Trophoblast cell (in vitro differentiated cells and primary cell): ENCODE measurements around the gene TEK.

Experiments used
- DNase-seq, 2 donors: peaks; one replicate each; pipeline ENCODE4 v3.0.0-alpha.2; 2016
- H2AFZ ChIP-seq: 2 replicates; pipeline ENCODE4 v1.6.1; 2013; ENCODE audit warnings: low read length, moderate library complexity, mild to moderate bottlenecking; ENCODE audit not compliant: insufficient read depth, poor library complexity
- H2AK5ac ChIP-seq: 2 replicates; pipeline ENCODE4 v1.6.1; 2013; ENCODE audit warnings: mild to moderate bottlenecking, low read length
- H2BK120ac ChIP-seq: 2 replicates; pipeline ENCODE4 v1.6.1; 2013; ENCODE audit warnings: low read length, mild to moderate bottlenecking, moderate library complexity; ENCODE audit not compliant: insufficient read depth, poor library complexity
- H2BK12ac ChIP-seq: 2 replicates; pipeline ENCODE4 v1.6.1; 2013; ENCODE audit warnings: mild to moderate bottlenecking, low read length, moderate library complexity
- H2BK5ac ChIP-seq: 2 replicates; pipeline ENCODE4 v1.6.1; 2013; ENCODE audit warnings: low read length, low read depth, moderate library complexity, mild to moderate bottlenecking; ENCODE audit not compliant: poor library complexity
- H3K14ac ChIP-seq: 2 replicates; pipeline ENCODE4 v1.6.1; 2013; ENCODE audit warnings: mild to moderate bottlenecking, low read length
- H3K18ac ChIP-seq: 2 replicates; pipeline ENCODE4 v1.6.1; 2013; ENCODE audit warnings: mild to moderate bottlenecking, low read length
- H3K23ac ChIP-seq: 2 replicates; pipeline ENCODE4 v1.6.1; 2013; ENCODE audit warnings: low read length
- H3K27ac ChIP-seq: 2 replicates; pipeline ENCODE4 v1.5.1; 2013; ENCODE audit warnings: low read depth, mild to moderate bottlenecking, inconsistent platforms, low read length, moderate library complexity
- H3K27me3 ChIP-seq: 2 replicates; pipeline ENCODE4 v1.6.1; 2013; ENCODE audit warnings: inconsistent platforms, mild to moderate bottlenecking, low read length, moderate library complexity; ENCODE audit not compliant: insufficient read depth
- H3K36me3 ChIP-seq, 2 experiments: 1 replicate in 1 of 2; 2 replicates in 1 of 2; pipeline ENCODE4 v1.6.1; 2013; ENCODE audit warnings: low read length in 2 of 2, mild to moderate bottlenecking in 2 of 2, moderate library complexity in 1 of 2; ENCODE audit not compliant: insufficient read depth in 2 of 2, control insufficient read depth in 1 of 2
- H3K4ac ChIP-seq: 2 replicates; pipeline ENCODE4 v1.6.1; 2013; ENCODE audit warnings: low read depth, mild to moderate bottlenecking, low read length, moderate library complexity
- H3K4me1 ChIP-seq, 2 experiments: 1 replicate in 1 of 2; 2 replicates in 1 of 2; pipeline ENCODE4 v1.6.1; 2013; ENCODE audit warnings: low read length in 2 of 2, mild to moderate bottlenecking in 2 of 2, moderate library complexity in 1 of 2; ENCODE audit not compliant: insufficient read depth in 2 of 2, control insufficient read depth in 1 of 2
- H3K4me2 ChIP-seq: 2 replicates; pipeline ENCODE4 v1.6.1; 2013; ENCODE audit warnings: inconsistent platforms, mild to moderate bottlenecking, low read length, moderate library complexity
- H3K4me3 ChIP-seq: 2 replicates; pipeline ENCODE4 v1.5.1; 2013; ENCODE audit warnings: mild to moderate bottlenecking, low read depth, low read length, inconsistent platforms
- H3K79me1 ChIP-seq: one replicate; pipeline ENCODE4 v1.6.1; 2013; ENCODE audit warnings: low read length
- H3K79me2 ChIP-seq: 2 replicates; pipeline ENCODE4 v1.6.1; 2013; ENCODE audit warnings: low read length, mild to moderate bottlenecking; ENCODE audit not compliant: control insufficient read depth, insufficient read depth, poor library complexity
- H3K9ac ChIP-seq: 2 replicates; pipeline ENCODE4 v1.6.1; 2013; ENCODE audit warnings: mild to moderate bottlenecking, low read length
- H3K9me3 ChIP-seq: 2 replicates; pipeline ENCODE4 v1.6.1; 2013; ENCODE audit warnings: low read depth, mild to moderate bottlenecking, control low read depth, inconsistent platforms, low read length; ENCODE audit not compliant: insufficient read depth
- H4K12ac ChIP-seq: 2 replicates; pipeline ENCODE4 v1.6.1; 2013; ENCODE audit warnings: low read depth, mild to moderate bottlenecking, low read length, moderate library complexity
- H4K8ac ChIP-seq: 2 replicates; pipeline ENCODE4 v1.6.1; 2013; ENCODE audit warnings: low read depth, mild to moderate bottlenecking, low read length, moderate library complexity
- H4K91ac ChIP-seq: one replicate; pipeline ENCODE4 v1.6.1; 2013; ENCODE audit warnings: low read depth, mild to moderate bottlenecking, low read length, moderate library complexity
- WGBS: extraction: QIAGEN DNeasy Blood & Tissue Kit; methylation state at CpG from one replicate; pipeline ENCODE4 v1.1.7; 2013; ENCODE audit warnings: missing lambda C conversion rate; ENCODE audit not compliant: insufficient read length, insufficient coverage; ENCODE audit errors: extremely low coverage; 5-methylcytosine and 5-hydroxymethylcytosine counted together

The TEK gene

DNA sequence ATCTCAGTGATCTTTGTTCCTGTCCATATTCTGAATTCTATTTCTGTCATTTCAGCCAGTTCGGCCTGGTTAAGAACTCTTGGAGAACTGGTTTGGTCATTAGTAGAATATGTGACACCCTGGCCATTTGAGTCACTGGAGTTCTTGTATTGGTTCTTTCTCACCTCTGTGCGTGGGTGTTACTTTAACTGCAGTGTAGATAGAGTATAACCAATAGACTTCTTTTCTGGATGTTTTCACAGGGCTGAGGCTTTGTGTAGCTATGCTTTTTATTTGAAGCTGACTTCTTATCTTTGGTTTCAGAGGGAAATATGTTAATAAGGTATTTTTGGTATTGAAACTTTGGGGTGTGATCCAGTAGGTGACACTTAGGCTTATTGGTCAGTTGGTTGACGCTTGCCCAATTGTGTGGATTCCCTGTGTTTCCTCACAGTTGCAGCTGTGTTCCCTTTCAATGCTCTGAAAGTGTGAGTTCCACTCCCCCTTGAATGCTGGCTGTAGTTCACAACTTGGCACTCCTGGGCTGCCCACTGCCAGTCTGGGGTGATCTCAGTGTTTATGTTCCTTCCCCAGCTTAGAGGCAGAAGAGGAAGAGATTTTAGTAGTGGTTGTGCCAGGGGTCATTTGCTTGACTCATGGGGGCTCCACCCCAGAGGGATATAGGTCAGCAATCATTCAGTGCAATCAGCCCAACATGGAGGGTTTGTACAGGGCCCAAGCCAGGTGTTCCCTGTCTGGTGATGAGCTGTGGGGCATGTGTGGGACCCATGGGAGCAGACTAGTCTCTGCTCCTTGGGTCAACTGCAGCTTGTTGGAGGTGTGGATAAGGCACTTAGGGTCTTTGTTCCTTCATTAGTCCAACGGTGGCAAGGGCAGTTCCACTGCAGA lies 34.9 kb upstream of the TEK start:
- Histone ChIP-seq H3K79me2 (no peaks in the 10 kb centered on the region), H4K12ac (no peak overlapping the region), H2AFZ (no peak overlapping the region), H3K4ac (no peak overlapping the region), H3K4me3 (no peak overlapping the region), H3K4me2 (no peak overlapping the region), H3K23ac (no peak overlapping the region), H3K9me3 (peaks cover 7% of the 10 kb centered on the region), H2AK5ac (no peak overlapping the region), H3K79me1 (no peaks in the 10 kb centered on the region), H3K27me3 (no peaks in the 10 kb centered on the region), H3K4me1 (no peaks in the 10 kb centered on the region), H3K14ac (no peak overlapping the region), H2BK12ac (no peak overlapping the region), H3K36me3 (no peaks in the 10 kb centered on the region), H3K18ac (no peak overlapping the region), H3K27ac (no peak overlapping the region), H2BK5ac (no peak overlapping the region), H3K9ac (no peak overlapping the region), H4K8ac (no peak overlapping the region), H2BK120ac (no peak overlapping the region), H4K91ac (no peak overlapping the region)
- peak; percentile 73 to 82 for DNase-seq
- no CpG with 5 or more reads among the region's 4 CpGs for WGBS

DNA sequence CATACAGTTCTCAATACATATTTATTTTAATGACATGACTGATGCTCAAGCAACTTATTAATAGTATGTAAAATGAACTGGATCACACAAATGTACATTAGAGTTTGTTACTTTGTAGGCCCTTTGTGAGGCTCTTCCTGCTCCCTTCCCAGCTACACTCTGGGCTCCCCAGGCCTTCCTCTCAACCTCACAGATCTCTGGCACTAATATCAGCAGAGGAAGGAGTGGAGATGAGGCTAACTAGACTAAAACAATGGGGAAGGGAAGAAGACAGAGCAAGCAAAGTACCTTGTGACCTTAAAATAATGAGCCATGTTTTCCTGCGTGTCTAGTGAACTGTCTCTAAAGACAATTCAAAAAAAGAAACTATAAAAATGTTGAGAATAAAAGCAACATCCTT lies 30.3 kb upstream of the TEK start:
- Histone ChIP-seq H3K23ac (no peak overlapping the region), H4K12ac (no peak overlapping the region), H3K79me1 (no peaks in the 10 kb centered on the region), H3K79me2 (no peaks in the 10 kb centered on the region), H3K18ac (no peak overlapping the region), H2BK120ac (no peak overlapping the region), H3K9me3 (peaks cover 7% of the 10 kb centered on the region), H3K4me1 (no peaks in the 10 kb centered on the region), H3K4ac (no peak overlapping the region), H4K8ac (no peak overlapping the region), H3K4me3 (no peak overlapping the region), H3K4me2 (no peak overlapping the region), H2BK5ac (no peak overlapping the region), H3K27me3 (no peaks in the 10 kb centered on the region), H3K14ac (no peak overlapping the region), H4K91ac (no peak overlapping the region), H3K36me3 (no peaks in the 10 kb centered on the region), H2BK12ac (no peak overlapping the region), H2AFZ (no peak overlapping the region), H3K9ac (no peak overlapping the region), H3K27ac (no peak overlapping the region), H2AK5ac (no peak overlapping the region)
- WGBS: no CpG with 5 or more reads among the region's 1 CpG
- DNase-seq: no peak

DNA sequence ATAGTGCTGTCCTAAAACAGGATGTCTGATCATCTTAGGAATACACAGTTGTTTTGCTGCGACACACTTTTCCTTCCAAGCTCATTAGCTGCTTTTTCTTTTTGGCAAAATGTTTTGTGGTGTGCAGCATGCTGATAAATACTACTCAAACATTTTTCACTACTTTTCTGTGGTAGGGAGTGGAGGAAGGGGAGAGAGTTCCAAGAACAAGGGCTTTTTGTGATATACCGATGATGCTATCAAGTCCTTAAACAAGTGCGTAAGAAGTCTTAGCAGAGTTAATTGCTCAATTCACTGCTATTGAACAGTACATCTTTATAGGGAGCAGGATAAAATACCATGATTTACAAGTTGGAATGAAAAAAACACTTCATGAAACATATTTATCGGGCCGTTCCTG lies 23.6 kb upstream of the TEK start:
- Histone ChIP-seq H3K4me3 (no peak overlapping the region), H3K23ac (no peak overlapping the region), H3K27ac (no peak overlapping the region), H3K9me3 (no peaks in the 10 kb centered on the region), H2AFZ (no peak overlapping the region), H3K36me3 (no peaks in the 10 kb centered on the region), H3K4me2 (no peak overlapping the region), H2BK5ac (no peak overlapping the region), H3K79me1 (no peaks in the 10 kb centered on the region), H4K8ac (no peak overlapping the region), H3K18ac (no peak overlapping the region), H4K91ac (no peak overlapping the region), H3K27me3 (no peaks in the 10 kb centered on the region), H2BK12ac (no peak overlapping the region), H2BK120ac (no peak overlapping the region), H3K4me1 (no peaks in the 10 kb centered on the region), H2AK5ac (no peak overlapping the region), H3K4ac (no peak overlapping the region), H3K9ac (no peak overlapping the region), H3K79me2 (no peaks in the 10 kb centered on the region), H3K14ac (no peak overlapping the region), H4K12ac (no peak overlapping the region)
- no CpG with 5 or more reads among the region's 5 CpGs for WGBS
- no peak for DNase-seq

GRCh38 chr9:27086818-27087680 lies 22.0 kb upstream of the TEK start:
- Histone ChIP-seq H4K91ac (no peak overlapping the region), H3K4me3 (no peak overlapping the region), H2BK5ac (no peak overlapping the region), H2AK5ac (no peak overlapping the region), H3K18ac (no peak overlapping the region), H3K23ac (no peak overlapping the region), H3K79me1 (no peaks in the 10 kb centered on the region), H3K9me3 (no peaks in the 10 kb centered on the region), H3K14ac (no peak overlapping the region), H4K8ac (no peak overlapping the region), H2BK12ac (no peak overlapping the region), H3K36me3 (no peaks in the 10 kb centered on the region), H2AFZ (no peak overlapping the region), H3K27ac (no peak overlapping the region), H3K4ac (no peak overlapping the region), H3K9ac (no peak overlapping the region), H2BK120ac (no peak overlapping the region), H3K79me2 (no peaks in the 10 kb centered on the region), H4K12ac (no peak overlapping the region), H3K4me1 (no peaks in the 10 kb centered on the region), H3K4me2 (no peak overlapping the region), H3K27me3 (no peaks in the 10 kb centered on the region)
- DNase-seq: peak; percentile 83 to 88
- no CpG with 5 or more reads among the region's 11 CpGs for WGBS
